Stimulated activated CD8-positive, alpha-beta memory T cell treated with anti-CD3 and anti-CD28 coated beads, Interleukin-7, amount 100 ng/mL, for 4 hours (primary cell): ENCODE results near the gene NAV2.

Experiments used
- DNase-seq, 2 donors: peaks; one replicate each; pipeline ENCODE4 v3.0.0-alpha.2; 2020; ENCODE audit warnings: low read depth in 2 of 2

Gene NAV2

DNA sequence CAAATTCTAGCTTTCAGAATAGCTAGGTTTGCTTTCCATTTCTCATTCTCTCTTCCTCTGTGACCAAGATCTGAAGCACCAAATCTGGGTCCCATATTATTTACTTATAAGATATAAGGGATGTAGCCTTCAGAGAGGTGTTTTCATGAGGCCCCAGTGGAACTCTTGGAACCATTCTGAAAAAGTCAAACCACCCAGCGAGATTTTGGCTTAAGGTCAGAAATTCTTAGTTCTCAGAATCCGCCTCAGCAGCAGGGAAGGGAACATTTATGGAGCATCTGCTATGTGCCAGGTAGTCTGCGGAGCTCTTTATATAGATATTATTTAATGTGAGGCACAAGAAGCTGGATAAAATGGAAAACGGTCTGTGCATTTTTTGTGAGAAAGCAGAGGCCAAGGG is 6.3 kb downstream of the NAV2 start:
- DNase-seq: no peak

DNA sequence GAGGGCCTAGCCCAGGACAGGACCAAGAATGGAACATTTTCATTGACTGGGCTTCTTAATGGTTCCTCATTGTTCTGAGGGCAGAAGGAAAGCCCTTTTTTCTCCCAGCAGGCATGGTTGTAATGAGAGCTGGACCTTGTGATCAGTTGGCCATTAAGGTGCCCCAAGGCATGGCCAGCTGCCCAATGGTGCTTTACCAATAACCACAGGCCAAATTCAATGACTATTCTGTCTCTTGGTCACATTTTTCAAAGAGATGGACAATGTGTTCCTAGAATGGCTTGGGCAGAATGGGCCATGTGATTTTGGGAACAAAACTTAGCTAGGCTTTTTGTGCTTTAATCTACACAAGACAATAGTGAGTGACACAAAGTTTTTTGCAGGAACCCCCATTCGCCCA is 7.3 kb downstream of the NAV2 start:
- DNase-seq: no peak

DNA sequence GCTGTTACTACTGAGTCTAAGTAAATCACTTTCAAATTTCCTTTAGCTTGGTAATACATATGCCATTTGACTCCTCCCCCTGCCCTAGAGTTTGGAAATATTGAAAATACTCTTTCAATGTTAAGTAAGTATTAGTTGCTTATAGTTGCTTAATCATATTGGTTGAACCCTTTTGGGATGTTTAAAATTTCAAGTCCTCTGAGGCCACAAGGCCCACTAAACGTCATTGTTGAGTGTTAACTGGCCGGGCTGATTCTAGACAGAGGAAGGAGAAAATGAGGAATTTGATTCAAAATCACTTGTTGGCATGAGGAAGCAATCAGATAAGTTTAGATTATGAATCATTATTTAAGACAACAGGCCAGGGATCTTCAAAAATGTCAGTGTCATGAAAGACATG is 8.5 kb downstream of the NAV2 start:
- DNase-seq: no peak

DNA sequence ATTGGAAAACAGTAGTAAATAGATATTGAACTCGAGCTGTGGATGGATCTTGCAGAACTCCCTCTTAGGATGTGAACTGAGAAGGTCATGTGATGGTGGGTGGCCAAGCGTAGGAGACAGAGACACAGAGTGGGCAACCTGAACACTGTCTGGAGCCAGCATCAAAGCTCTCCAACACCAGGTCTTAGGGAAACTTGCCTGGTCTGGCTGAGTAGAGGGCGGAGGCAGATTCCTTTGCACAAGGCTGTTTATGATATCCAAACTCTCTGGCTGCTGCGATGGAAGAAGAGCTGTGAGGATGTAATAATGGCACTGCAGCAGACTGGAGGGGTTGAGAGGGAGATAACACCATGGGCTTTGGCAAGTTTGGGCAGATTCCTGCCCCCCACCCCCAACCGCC is 10.1 kb downstream of the NAV2 start:
- no peak for DNase-seq

DNA sequence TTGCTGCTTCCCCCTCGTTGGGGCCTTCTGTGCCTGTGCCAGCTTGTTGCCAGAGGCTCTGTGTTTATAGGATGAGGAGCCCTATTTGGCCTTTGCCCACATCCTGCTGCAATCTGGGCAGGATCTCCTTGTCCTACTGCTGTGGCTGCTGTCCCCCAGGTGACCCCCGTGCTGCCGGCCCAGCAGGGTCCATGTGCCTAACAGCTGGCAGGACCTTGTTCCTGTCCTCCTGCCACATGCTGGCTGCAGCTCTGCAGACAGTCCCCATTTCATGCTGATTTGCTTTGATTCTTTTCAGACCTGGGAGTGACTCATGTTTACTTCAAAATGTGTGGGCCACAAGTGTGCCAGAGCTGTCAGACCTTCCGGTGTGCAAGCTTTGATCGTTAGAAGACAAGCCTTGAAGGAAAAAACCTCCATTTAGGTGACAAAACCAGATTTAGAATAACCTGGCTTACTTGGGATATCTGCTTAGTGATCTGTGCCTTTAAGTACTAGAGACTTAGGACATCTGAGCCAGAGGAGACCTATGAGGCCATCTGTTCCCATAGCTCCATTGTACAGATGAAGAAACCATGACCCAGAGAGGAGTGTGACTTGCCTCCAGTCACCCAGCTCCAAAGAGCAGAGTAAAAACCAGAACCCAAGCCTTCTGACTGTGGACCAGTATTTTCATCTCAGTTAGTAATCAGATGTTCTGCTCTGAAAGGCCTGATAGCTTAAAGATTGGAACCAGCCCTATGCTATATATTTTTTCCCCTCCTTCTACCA is 11.1 kb downstream of the NAV2 start:
- peak; percentile 23 to 33 for DNase-seq

DNA sequence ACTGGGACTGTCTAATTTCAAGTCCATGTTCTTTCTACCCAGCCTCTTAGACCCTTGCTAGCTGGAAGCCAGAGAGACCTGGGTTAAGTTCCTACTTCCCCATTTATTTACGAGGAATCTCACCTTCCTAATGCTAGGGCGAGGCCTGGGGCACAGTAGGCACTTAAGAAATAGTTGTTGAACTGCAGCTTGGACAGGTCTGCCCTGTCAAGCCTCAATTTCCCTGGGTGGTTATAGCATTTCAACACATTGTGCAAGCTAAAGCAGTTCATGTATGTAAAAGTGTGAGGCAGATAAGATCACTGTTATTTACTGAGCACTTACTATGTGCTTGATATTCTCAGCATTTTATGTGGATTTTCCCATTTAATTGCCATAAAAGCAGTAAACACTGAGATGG is 12.1 kb downstream of the NAV2 start:
- no peak for DNase-seq

DNA sequence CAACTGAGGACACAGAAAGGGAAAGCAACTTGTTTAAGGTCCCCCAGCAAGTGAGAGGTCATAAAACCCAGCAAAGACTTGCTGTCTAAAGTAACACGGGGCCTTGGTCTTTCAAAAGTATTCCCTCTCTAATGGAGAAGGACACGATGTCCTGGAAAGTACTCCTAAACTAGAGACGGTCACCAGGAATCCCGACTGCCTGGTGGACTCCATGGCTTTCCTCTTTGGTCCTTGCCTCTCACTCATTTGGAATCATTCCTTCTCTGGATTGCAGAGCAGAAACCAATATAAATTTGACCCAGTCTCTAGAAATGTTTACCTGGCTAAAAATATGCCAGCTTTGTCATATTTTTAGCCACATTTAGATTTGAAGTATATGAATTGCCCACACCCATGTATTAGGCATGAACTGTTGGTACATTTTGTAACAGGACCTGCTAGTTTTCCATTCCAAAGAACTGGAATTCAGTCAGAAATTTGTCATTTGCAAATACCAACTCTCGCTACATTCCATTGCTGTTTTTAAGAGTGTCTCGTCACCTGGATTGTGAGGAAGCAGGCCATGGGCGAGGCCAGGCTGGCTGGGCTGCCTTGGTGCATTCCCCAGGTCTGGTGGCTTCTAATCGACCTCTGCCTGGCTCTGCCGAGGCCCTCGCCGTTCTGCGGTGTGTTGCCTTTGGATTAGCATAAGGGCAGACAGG is 12.9 kb downstream of the NAV2 start:
- no peak for DNase-seq

DNA sequence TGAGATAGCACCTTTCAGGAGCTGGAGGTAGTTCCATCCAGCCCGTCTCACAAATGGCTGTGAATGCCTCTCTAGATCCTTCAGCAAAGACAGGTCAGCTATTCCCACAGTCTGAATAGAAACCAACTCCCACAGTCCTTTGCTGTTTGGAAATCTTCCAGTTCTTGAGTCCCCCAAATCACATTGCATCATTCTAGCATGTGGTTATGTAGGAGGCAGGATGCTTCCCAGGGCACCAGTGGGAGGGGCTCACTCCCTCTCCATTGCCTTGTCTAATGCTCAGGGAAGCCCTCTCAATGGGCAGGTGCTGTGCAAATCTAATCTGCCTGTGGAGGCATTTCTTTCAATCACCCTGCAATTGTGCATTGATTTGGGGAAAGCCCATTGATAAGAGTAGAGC is 14.6 kb downstream of the NAV2 start:
- no peak for DNase-seq

DNA sequence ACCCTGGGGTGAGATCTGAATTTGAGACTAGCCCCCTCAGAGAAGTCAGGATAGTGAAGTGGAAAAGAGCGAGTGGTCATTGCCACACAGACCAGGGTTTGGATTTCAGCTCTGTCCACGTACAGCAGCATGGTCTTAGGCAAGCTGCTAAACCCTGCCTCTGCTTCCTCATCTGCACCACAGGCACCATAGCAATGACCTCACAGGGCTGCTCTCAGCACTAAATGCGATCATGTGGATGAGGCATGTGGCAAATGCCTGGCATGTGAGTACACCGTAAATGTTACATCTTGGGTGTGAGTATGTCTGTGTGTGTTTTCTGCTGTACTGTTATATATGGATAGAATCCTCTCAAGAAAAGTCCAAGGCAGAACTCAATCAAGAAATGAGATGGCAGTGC is 15.8 kb downstream of the NAV2 start:
- DNase-seq: no peak

DNA sequence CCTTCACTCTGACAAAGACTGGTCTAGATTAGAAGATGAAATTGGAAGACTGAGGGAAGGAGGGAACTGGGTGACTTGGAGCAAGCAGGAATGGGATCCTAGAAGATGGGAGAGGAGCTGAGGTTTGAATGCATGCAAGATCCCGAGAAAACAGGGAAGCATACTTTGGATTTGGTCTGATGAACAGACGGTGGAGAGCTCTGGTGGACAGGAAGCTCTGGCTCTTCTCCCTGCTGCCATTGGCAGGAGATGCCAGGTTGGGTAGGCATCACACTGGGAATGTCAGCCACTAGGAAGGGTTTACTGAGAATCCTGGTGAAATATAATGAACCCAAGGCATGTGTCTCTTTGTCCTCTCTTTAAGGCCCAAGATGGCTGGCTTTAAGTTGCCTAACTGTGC is 16.5 kb downstream of the NAV2 start:
- no peak for DNase-seq

DNA sequence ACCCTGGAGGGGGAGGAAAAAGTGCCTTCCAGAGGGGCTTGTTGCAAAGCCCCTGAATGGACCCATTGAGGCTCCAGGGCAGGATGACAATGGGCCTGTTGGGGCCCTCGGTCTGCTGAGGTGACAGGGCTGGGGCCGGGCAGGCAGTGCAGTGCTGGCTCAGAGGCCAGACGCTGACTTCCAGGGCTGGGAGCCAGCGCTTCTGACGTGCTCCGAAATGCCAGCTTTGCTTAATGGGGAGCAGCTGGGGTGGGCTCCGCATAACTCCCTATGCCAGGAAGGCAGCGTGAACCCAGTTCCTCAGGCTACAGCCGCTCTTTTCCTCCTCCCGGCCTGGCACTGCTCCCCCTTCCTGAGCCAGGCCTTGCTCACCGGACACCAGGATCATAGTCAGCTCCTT is 17.7 kb downstream of the NAV2 start:
- DNase-seq: no peak

DNA sequence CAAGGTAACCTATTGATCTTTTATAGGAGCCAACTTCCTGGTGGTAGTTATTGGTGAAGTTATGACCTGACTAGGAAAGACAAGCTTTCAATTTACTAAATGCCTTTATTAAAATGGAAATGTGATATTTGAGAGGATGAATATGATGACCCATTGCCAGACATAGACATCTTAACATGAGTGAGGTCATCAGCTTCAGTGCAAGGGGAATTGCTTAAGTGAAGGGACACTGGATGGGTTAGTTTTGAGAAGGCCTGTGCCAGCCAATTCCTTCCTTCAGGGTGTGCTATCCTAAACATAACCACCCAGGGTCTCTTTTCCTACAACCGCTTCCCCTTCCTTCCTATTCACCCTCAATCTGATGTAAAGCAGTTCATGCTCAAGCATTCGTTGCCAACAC is 21.5 kb downstream of the NAV2 start:
- no peak for DNase-seq

DNA sequence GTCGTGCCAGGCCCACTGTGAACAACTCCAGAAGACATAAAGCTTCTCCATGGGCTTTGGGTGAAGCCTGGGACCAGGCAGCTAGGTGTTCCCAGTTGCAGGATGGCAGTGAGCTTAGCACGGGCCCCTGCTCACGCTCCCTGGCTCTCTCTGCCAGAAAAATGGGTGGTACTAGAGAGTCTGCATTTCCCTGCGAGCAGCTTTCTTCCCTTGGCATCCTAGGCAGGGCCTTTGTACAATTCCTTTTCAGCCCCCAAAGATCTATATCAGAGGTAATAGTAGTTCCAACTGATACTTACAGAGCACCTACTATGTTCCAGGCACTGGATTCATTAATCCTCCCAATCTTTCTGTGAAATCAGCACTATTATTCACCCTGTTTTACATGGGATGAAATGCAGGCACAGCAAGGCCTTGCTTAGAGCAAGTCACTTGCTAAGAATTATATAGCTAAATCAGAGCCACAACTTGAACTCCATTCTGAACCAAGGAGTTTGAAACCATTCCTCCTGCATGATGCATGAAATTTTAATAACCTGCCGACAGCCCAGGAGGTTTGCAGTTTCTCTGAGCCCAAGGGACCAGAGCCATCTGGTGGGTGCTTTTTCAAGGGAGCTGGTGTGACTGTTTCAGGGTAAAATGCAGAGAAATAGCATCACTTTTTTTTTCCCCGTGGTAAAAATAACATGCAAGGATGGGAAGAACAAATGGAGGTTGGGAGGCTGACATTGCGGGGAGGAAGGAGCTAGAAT is 22.7 kb downstream of the NAV2 start:
- DNase-seq: no peak

DNA sequence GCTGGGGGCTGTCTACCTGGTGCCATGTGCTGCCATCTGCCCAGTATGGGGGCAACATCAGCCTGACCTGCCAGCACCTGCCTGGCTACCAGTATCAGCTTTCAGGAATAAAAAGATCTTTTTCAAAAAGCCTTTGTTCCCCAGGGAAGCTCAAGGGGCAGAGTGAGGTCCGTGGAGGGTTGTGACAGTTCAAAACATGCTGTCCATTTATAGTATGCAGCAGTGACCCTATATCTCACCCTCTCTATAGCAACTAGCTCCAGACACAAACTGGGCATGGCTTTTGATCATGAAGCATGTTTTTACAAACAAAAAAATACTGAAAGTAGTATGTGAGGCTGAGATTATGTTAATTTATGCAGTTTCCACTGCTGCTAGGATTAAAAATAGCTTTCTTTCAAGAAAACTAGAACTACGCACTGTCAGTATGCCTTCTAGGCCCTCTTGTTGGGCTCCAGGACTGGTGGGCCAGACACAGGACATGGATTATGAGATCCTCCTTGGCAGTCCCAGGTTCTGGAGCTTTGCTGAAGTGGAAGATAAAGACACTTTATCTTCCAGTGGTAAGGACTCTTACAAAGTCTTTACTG is 23.4 kb downstream of the NAV2 start:
- no peak for DNase-seq

DNA sequence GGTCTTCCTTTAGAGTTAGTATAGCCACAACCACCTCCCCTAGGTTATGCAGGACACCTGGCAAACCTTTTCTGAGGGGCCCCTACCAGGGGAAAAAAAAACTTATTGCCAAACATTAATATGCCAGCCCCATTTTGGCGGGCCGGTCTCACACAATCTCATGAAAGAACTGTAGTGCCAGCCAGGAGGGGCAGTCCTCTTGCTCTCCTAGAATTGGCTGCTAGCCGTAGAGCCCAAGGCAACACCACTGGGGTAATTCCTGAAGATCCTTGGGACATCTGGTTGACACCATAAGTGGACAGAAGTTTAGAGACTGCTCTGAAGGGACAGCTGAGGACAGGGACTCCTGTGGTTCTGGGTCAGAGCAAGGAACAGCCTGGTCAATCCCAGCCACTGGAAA is 24.2 kb downstream of the NAV2 start:
- DNase-seq: no peak

DNA sequence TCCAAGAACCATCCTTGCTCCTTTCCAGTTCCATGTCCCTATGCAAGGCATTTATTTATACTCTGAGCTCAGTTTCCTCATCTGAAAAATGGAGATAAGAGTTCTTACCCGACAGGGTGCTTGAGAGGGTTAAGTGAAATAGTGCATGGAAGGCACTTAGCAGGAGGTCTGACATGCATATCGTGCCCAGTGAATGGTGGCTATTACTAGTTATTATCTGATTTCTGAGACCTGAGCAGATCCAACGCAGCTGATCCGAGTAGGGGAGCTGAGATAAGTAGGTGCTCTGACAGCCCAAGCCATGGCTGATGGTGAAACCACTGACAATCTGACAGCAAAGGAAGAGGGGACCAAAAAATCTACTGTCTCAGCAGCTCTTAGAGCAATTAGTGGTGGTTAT is 24.9 kb downstream of the NAV2 start:
- DNase-seq: no peak

DNA sequence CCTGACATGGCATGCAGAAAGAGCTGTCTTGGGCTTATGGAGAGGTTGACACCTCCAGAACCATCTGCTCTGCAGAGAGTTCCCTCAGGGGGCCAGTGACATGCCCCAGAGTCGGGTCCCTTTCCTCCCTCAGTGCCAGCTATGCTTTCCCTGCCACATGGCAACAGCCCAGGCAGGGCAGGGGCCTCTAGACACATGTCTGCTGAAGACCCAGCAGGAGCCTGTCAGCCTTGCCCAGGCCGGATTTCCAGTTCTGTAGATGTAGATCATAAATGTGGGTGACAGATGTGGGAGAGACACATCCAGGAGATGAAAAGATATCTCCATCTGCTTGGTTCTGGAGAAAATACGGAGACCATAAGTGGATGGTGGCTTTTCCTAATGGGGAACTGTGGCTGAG is 25.5 kb downstream of the NAV2 start:
- DNase-seq: no peak

DNA sequence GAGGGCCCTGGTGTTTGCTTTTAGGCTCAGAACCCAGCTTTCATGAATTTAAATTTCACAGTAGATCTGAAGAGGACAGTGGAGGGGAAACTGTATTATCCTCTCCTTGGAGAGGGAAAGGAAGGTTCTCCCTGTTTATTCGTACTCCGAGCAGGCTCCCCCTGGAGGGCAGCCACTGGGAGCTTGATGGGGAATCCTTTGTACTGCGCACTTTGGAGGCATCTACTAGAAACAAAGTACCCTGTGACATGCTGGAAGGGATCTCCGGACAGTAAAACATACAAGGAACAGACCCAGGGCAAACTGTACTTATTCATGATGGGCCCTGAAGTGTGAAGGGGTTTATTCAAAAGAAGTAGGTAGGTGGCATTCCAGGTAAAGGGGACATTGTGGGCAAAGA is 27.2 kb downstream of the NAV2 start:
- DNase-seq: no peak

DNA sequence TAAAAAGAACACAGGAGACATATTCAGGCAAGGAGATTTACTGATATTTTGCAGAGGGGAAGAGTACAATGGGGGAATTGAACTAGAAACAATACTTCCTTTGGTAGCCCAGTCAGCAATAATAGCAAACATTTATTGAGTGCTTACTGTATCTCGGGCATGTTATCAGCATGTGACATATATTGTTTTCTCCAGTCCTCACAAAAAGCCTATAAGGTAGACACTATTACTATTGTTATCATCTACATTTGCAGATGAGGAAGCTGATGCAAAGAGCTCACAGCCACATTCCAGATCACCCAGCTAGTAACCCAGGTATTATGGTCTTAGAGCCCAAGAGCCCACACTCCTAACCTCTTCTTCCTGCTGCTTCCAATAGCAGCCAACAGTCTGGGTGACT is 27.9 kb downstream of the NAV2 start:
- no peak for DNase-seq

DNA sequence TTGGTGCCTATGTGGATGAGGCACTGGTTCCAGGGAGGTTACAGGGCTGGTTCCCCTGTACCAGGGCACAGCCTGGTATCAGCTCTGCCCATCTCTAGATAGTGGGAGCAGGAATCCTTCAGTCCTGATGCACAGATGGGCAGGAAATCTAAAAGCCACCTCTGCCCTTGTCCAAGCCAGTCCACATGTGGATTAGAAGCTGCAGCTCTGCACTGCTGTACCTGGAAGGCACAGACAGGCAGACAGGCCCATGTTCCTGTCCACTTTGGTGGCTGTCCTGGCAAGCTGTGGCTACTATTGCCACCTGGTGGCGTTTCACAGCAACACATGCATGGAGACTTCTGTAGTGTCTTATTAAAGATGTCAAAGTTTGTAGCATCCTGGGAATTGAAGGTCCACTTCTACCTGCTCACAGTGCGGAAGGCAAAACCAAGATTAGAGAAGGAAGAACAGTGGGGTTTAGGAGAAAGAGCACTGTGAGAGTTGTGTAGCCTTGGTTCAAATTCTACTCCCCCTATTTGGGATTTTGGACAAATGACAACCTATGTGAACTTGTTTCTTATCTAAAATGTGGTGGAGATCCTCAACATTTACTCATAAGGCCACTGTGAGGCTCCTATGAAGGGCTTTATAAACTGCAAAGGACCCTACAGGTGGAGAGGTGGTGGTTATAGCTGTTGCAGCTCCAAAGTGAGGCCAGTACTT is 30.1 kb downstream of the NAV2 start:
- DNase-seq: peak; percentile 32 to 35

DNA sequence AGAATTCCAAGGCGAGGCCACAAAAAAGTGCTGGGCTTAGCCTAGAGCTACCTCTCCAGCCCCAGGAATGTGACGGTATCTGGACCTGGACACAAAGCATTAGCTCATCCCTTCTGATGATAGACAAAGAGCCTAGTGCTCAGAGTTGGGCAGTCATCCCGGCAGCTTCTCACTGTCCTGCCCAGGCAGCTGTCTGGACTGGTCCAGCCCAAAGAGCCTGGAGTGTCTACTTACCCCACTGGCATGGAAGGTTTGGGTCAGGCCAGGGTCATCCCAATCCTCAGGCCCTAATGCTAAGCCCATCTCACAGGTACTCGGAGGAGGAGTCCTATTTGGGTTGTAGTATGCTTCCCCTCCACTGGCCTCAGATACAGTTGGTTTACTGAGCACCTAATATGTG is 31.0 kb downstream of the NAV2 start:
- no peak for DNase-seq

DNA sequence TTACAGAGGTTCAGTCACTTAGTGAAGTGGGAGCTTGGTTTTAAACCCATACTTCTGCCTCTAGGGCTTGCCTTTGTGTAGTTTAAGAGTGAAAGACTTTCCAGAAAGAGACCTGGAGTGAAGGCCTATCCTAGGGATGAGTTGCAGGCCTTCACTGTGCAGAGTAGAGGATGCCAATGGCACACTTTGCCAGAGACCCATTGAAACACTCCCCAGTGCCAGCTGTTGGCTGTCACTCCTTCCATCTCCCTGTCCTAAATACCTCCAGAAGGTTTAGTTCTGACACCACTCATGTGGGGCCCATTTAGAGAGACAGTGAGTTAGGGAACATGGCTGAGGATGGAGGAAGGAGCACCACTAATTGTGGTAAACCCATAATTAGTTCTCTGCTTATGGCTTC is 31.5 kb downstream of the NAV2 start:
- no peak for DNase-seq
